GM23338 (cell line): Measurements from ENCODE around the gene CNGB1. TPM values are rescaled to one million over a fixed set of nuclear protein-coding genes. Genes with fewer than 3 reads are reported as not detected.
"Not testable (repeated sequence)": the region's sequence is repeated elsewhere in the genome, so short reads cannot be mapped to it uniquely, and the experiment has no call there.

Experiments
- ATAC-seq: fragments of 200-7000 bp; cut with Tn5 transposase; 3 replicates; pipeline ENCODE4 v1.9.1; 2020
- DNase-seq: peaks from one replicate; pipeline ENCODE4 v3.0.0-alpha.2; 2015; ENCODE audit warnings: low spot score
- H2AFZ ChIP-seq: fragments of 200-600 bp; sonication (generic); 2 replicates; pipeline ENCODE4 v1.8.0; 2016; ENCODE audit warnings: antibody characterized with exemption, mild to moderate bottlenecking, moderate library complexity
- H3F3A ChIP-seq: fragments of 200-600 bp; sonication (generic); replicated peaks from 2 replicates; pipeline ENCODE4 v1.8.0; 2017; ENCODE audit warnings: antibody characterized with exemption, mixed run types, low read depth
- H3K27ac ChIP-seq: fragments of 200-600 bp; sonication (generic); 2 replicates; pipeline ENCODE4 v1.6.1; 2016; ENCODE audit warnings: low read depth
- H3K27me3 ChIP-seq: fragments of 200-600 bp; sonication (generic); 2 replicates; pipeline ENCODE4 v1.8.0; 2016; ENCODE audit warnings: mild to moderate bottlenecking, mixed run types, moderate library complexity; ENCODE audit not compliant: insufficient read depth
- H3K36me3 ChIP-seq: fragments of 200-600 bp; sonication (generic); 2 replicates; pipeline ENCODE4 v1.8.0; 2016; ENCODE audit warnings: mild to moderate bottlenecking; ENCODE audit not compliant: insufficient read depth
- H3K4me1 ChIP-seq: fragments of 200-600 bp; sonication (generic); 2 replicates; pipeline ENCODE4 v1.8.0; 2016; ENCODE audit warnings: mild to moderate bottlenecking, moderate library complexity; ENCODE audit not compliant: insufficient read depth
- H3K4me2 ChIP-seq: fragments of 200-600 bp; sonication (generic); 2 replicates; pipeline ENCODE4 v1.7.1; 2017; ENCODE audit warnings: mixed run types
- H3K4me3 ChIP-seq: fragments of 200-600 bp; sonication (generic); 2 replicates; pipeline ENCODE4 v1.6.1; 2016; ENCODE audit warnings: mixed run types
- H3K79me2 ChIP-seq: fragments of 200-600 bp; sonication (generic); replicated peaks from 2 replicates; pipeline ENCODE4 v1.8.0; 2017; ENCODE audit warnings: mild to moderate bottlenecking; ENCODE audit not compliant: insufficient read depth
- H3K9me2 ChIP-seq: fragments of 200-600 bp; sonication (generic); 2 replicates; pipeline ENCODE4 v1.8.0; 2017; ENCODE audit not compliant: insufficient read depth
- H4K20me1 ChIP-seq: fragments of 200-600 bp; sonication (generic); replicated peaks from 2 replicates; pipeline ENCODE4 v1.8.0; 2017; ENCODE audit warnings: mild to moderate bottlenecking; ENCODE audit not compliant: insufficient read depth
- H3K27ac Mint-ChIP-seq: 2 replicates; pipeline ENCODE4 v1.8.0; 2020; ENCODE audit warnings: inconsistent platforms, mild to moderate bottlenecking, moderate library complexity, mixed read lengths
- H3K27me3 Mint-ChIP-seq: 3 replicates; pipeline ENCODE4 v1.8.0; 2022; ENCODE audit warnings: low read depth, mild to moderate bottlenecking, moderate library complexity, mixed read lengths, inconsistent platforms; ENCODE audit not compliant: insufficient read depth, poor library complexity
- H3K36me3 Mint-ChIP-seq: 3 replicates; pipeline ENCODE4 v1.8.0; 2021; ENCODE audit warnings: low read depth, mild to moderate bottlenecking, inconsistent platforms, moderate library complexity, mixed read lengths
- H3K4me1 Mint-ChIP-seq: 3 replicates; pipeline ENCODE4 v1.8.0; 2020; ENCODE audit warnings: mild to moderate bottlenecking, inconsistent platforms, mixed read lengths
- H3K4me3 Mint-ChIP-seq: 3 replicates; pipeline ENCODE4 v1.8.0; 2021; ENCODE audit warnings: moderate library complexity, mild to moderate bottlenecking, inconsistent platforms, mixed read lengths
- H3K9me3 Mint-ChIP-seq: 3 replicates; pipeline ENCODE4 v1.8.0; 2020; ENCODE audit warnings: moderate library complexity, mild to moderate bottlenecking, inconsistent platforms, mixed read lengths
- CREB1 ChIP-seq: fragments of 250-450 bp; sonication (Bioruptor Pico); IDR thresholded peaks from 2 replicates; pipeline ENCODE4 v1.5.0; 2020; ENCODE audit warnings: low read depth, mild to moderate bottlenecking, moderate library complexity
- CTCF ChIP-seq, 2 experiments: fragments of 200-600 bp in 1 of 2; sonication (generic) in 1 of 2; conservative IDR thresholded peaks; 2 replicates each; pipeline versions ENCODE4 v1.5.1 to v1.6.1; 2016 to 2017; ENCODE audit warnings: antibody characterized with exemption in 2 of 2, low read depth in 2 of 2, mild to moderate bottlenecking in 2 of 2, moderate library complexity in 1 of 2
- EZH2 ChIP-seq: fragments of 200-600 bp; sonication (generic); IDR thresholded peaks from one replicate; pipeline ENCODE4 v1.8.0; 2017; ENCODE audit warnings: antibody characterized with exemption, mild to moderate bottlenecking, low read depth; ENCODE audit not compliant: unreplicated experiment
- EZH2phosphoT487 ChIP-seq: fragments of 200-600 bp; sonication (generic); IDR thresholded peaks from one replicate; pipeline ENCODE4 v1.8.1; 2018; ENCODE audit warnings: antibody characterized with exemption; ENCODE audit not compliant: unreplicated experiment
- JUNB ChIP-seq: IDR thresholded peaks from one replicate; pipeline ENCODE4 v1.6.1; 2016; ENCODE audit warnings: antibody characterized with exemption; ENCODE audit not compliant: unreplicated experiment
- NANOG ChIP-seq: IDR thresholded peaks from 2 replicates; pipeline ENCODE4 v1.6.1; 2016; ENCODE audit warnings: antibody characterized with exemption, borderline replicate concordance
- REST ChIP-seq: IDR thresholded peaks from one replicate; pipeline ENCODE4 v1.6.1; 2018; ENCODE audit warnings: antibody characterized with exemption; ENCODE audit not compliant: unreplicated experiment
- STAT1 ChIP-seq: IDR thresholded peaks from one replicate; pipeline ENCODE4 v1.6.1; 2016; ENCODE audit warnings: antibody characterized with exemption; ENCODE audit not compliant: unreplicated experiment
- ZNF114 ChIP-seq: fragments of 250-450 bp; sonication (Bioruptor Pico); IDR thresholded peaks from 2 replicates; pipeline ENCODE4 v1.5.0; 2020; ENCODE audit warnings: mild to moderate bottlenecking, moderate library complexity
- polyA plus RNA-seq: library from polyadenylated mRNA; unstranded; fragments of >200 nt; fragmentation: Nextera tagmentation; extraction: Ambion mirVana; gene quantifications from 2 replicates; pipeline ENCODE4 v1.2.1, GENCODE V29; 2016
- total RNA-seq: library from RNA; depleted of rRNA; stranded (reverse); fragments of >200 nt; shearing (Covaris generic); gene quantifications from 2 replicates; pipeline ENCODE4 v1.2.3, GENCODE V29; 2014

CNGB1 gene
- total and polyA plus RNA-seq, 2 experiments from 2014 or later, result not detected

GRCh38 chr16:57978070-57978465 is 7.1 kb upstream of the CNGB1 start:
- H3K4me1 Mint-ChIP-seq, H3F3A ChIP-seq, H3K9me2 ChIP-seq, H4K20me1 ChIP-seq, H3K79me2 ChIP-seq, H3K4me1 ChIP-seq, H3K27me3 Mint-ChIP-seq, H3K4me2 ChIP-seq, H3K36me3 Mint-ChIP-seq, DNase-seq, H3K9me3 Mint-ChIP-seq, H3K4me3 ChIP-seq, H2AFZ ChIP-seq, H3K4me3 Mint-ChIP-seq, ATAC-seq, H3K27ac Mint-ChIP-seq, H3K27ac ChIP-seq, H3K36me3 ChIP-seq, H3K27me3 ChIP-seq: not testable (repeated sequence)

- Histone ChIP-seq H3K27me3 (no peaks in the 10 kb centered on the region), H3K4me2 (no peak overlapping the region), H3K9me2 (no peaks in the 10 kb centered on the region), H3F3A (no peaks in the 10 kb centered on the region), H3K4me3 (no peak overlapping the region), H3K36me3 (no peaks in the 10 kb centered on the region), H3K79me2 (no peaks in the 10 kb centered on the region), H3K4me1 (no peaks in the 10 kb centered on the region), H2AFZ (no peak overlapping the region), H3K27ac (no peak overlapping the region), H4K20me1 (no peaks in the 10 kb centered on the region)
- Mint-ChIP-seq H3K4me1 (peaks cover 4% of the 10 kb centered on the region; the same call in 1 of the 3 replicates), H3K27me3 (peaks cover 3% of the 10 kb centered on the region), H3K27ac (no peak overlapping the region), H3K4me3 (no peak overlapping the region), H3K9me3 (no peaks in the 10 kb centered on the region), H3K36me3 (no peaks in the 10 kb centered on the region)
- TF ChIP-seq EZH2 (no peak), CTCF (conservative IDR thresholded peaks at IDR 0.05; ENCODE audit: low read depth in 2 of 2) (peak; percentile 14 to 80; a peak in 3 of 4 replicates)
- DNase-seq (peak; percentile 54), ATAC-seq (peak; percentile 86)
Measured at GRCh38 chr16:57977418-57978069, 6.6 kb upstream of the CNGB1 start.

- H3K27ac ChIP-seq, result no peak overlapping the region
- Mint-ChIP-seq H3K4me3 (no peak overlapping the region), H3K4me1 (no peaks in the 10 kb centered on the region; the same call in 2 of the 3 replicates), H3K27me3 (peaks cover 5% of the 10 kb centered on the region), H3K9me3 (no peaks in the 10 kb centered on the region), H3K27ac (no peak overlapping the region), H3K36me3 (no peaks in the 10 kb centered on the region)
- no peak overlapping the region for H2AFZ ChIP-seq
- no peaks in the 10 kb centered on the region for H3K27me3 ChIP-seq
- no peaks in the 10 kb centered on the region for H3K79me2 ChIP-seq
- no peaks in the 10 kb centered on the region for H3F3A ChIP-seq
- DNase-seq (no peak), ATAC-seq (no peak)
- H3K9me2 ChIP-seq, result no peaks in the 10 kb centered on the region
- no peak overlapping the region for H3K4me3 ChIP-seq
- no peak overlapping the region for H3K4me2 ChIP-seq
- no peaks in the 10 kb centered on the region for H3K36me3 ChIP-seq
- no peaks in the 10 kb centered on the region for H4K20me1 ChIP-seq
- no peaks in the 10 kb centered on the region for H3K4me1 ChIP-seq
- TF ChIP-seq ZNF114 (CRISPR knock-in tag) (no peak), NANOG (no peak), CREB1 (CRISPR knock-in tag) (no peak), EZH2phosphoT487 (no peak), STAT1 (no peak), JUNB (no peak), REST (no peak)
Measured at GRCh38 chr16:57976331-57976796, 5.4 kb upstream of the CNGB1 start.
